H1 (cell line): ENCODE results near the gene CAP2. TPM values are rescaled to one million over a fixed set of nuclear protein-coding genes. Genes with fewer than 3 reads are reported as not detected.

ENCODE experiments used
- EP300 ChIP-seq, 2 experiments: IDR thresholded peaks; 1 replicate in 1 of 2; 2 replicates in 1 of 2; pipeline ENCODE4 v1.6.1; 2011 to 2012; ENCODE audit warnings: low read depth in 2 of 2, low read length in 2 of 2, mild to moderate bottlenecking in 2 of 2, borderline replicate concordance in 1 of 2, inconsistent platforms in 1 of 2, moderate library complexity in 1 of 2
- HDAC2 ChIP-seq, 2 experiments: fragments of 300-600 bp in 1 of 2; sonication (generic) in 1 of 2; IDR thresholded peaks; 2 replicates each; pipeline ENCODE4 v1.6.1; 2011 to 2012; ENCODE audit warnings: low read depth in 2 of 2, low read length in 2 of 2, mild to moderate bottlenecking in 2 of 2, moderate library complexity in 2 of 2, borderline replicate concordance in 1 of 2, inconsistent platforms in 1 of 2
- RXRA ChIP-seq: IDR thresholded peaks from 2 replicates; pipeline ENCODE4 v1.6.1; 2011; ENCODE audit warnings: low read depth, mild to moderate bottlenecking, low read length, moderate library complexity; ENCODE audit not compliant: insufficient read depth
- ZNF274 ChIP-seq: IDR thresholded peaks from 2 replicates; pipeline ENCODE4 v1.7.0; 2012; ENCODE audit warnings: low read length, borderline replicate concordance; ENCODE audit errors: extremely low read depth
- polyA plus RNA-seq, 7 experiments: library from polyadenylated mRNA; depleted of rRNA in 3 of 7; stranded (reverse) in 5 of 7; unstranded in 2 of 7; fragments of >200 nt in 5 of 7; fragments of 200-250 nt in 2 of 7; gene quantifications; 1 replicate in 5 of 7; 2 replicates in 1 of 7; 4 replicates in 1 of 7; pipeline versions ENCODE4 v1.2.1 to v1.2.3, GENCODE V29; 2011 to 2013; ENCODE audit warnings: missing spikeins in 2 of 7, mixed read lengths in 2 of 7
- total RNA-seq: library from RNA; stranded (reverse); fragmentation: NEBNext Ultra II Directional; extraction: Animal tissue kit (Norgen Biotek cat#: 25700); gene quantifications from 2 replicates; pipeline ENCODE4 v1.2.1, GENCODE V29; 2021
- TF ChIP-seq, protein P1 (sequence below): fragments of 300-600 bp; sonication (generic); IDR thresholded peaks from 2 replicates; pipeline ENCODE4 v1.7.1; 2012; ENCODE audit warnings: low read length, moderate library complexity, mild to moderate bottlenecking, inconsistent platforms; ENCODE audit not compliant: insufficient replicate concordance

CAP2 gene
- total and polyA plus RNA-seq, 2 of the 8 experiments (the other 6 are each of a cell fraction or from before 2014, with no cell fraction given) = 7.2 to 10.0 TPM

DNA sequence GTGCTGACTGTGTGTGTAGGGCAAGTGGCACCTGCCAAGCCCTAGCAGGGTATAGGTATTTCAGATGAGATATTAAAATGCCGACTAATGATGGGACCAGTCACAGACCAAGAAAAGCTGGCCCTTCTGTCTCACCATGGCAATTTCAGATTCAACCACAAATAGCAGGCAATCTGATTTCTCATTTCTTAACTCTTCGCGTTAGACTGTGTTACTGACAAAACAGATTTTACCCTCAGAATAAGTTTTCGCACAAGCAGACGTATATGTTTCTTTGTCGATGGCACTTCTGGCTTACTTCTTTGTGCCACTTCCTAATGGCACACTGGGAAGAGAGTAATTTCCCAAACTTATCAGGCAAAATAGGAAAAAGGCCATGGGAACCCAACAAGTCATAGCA is 58.7 kb downstream of the CAP2 start (continued):
- TF ChIP-seq RXRA (no peak), ZNF274 (no peak), EP300 (IDR thresholded peaks at IDR 0.05; ENCODE audit: borderline replicate concordance in 1 of 2, low read depth in 2 of 2, low read length in 2 of 2) (no peak), HDAC2 (IDR thresholded peaks at IDR 0.05; ENCODE audit: borderline replicate concordance in 1 of 2, low read depth in 2 of 2, low read length in 2 of 2) (no peak)
- TF ChIP-seq, protein P1, sequence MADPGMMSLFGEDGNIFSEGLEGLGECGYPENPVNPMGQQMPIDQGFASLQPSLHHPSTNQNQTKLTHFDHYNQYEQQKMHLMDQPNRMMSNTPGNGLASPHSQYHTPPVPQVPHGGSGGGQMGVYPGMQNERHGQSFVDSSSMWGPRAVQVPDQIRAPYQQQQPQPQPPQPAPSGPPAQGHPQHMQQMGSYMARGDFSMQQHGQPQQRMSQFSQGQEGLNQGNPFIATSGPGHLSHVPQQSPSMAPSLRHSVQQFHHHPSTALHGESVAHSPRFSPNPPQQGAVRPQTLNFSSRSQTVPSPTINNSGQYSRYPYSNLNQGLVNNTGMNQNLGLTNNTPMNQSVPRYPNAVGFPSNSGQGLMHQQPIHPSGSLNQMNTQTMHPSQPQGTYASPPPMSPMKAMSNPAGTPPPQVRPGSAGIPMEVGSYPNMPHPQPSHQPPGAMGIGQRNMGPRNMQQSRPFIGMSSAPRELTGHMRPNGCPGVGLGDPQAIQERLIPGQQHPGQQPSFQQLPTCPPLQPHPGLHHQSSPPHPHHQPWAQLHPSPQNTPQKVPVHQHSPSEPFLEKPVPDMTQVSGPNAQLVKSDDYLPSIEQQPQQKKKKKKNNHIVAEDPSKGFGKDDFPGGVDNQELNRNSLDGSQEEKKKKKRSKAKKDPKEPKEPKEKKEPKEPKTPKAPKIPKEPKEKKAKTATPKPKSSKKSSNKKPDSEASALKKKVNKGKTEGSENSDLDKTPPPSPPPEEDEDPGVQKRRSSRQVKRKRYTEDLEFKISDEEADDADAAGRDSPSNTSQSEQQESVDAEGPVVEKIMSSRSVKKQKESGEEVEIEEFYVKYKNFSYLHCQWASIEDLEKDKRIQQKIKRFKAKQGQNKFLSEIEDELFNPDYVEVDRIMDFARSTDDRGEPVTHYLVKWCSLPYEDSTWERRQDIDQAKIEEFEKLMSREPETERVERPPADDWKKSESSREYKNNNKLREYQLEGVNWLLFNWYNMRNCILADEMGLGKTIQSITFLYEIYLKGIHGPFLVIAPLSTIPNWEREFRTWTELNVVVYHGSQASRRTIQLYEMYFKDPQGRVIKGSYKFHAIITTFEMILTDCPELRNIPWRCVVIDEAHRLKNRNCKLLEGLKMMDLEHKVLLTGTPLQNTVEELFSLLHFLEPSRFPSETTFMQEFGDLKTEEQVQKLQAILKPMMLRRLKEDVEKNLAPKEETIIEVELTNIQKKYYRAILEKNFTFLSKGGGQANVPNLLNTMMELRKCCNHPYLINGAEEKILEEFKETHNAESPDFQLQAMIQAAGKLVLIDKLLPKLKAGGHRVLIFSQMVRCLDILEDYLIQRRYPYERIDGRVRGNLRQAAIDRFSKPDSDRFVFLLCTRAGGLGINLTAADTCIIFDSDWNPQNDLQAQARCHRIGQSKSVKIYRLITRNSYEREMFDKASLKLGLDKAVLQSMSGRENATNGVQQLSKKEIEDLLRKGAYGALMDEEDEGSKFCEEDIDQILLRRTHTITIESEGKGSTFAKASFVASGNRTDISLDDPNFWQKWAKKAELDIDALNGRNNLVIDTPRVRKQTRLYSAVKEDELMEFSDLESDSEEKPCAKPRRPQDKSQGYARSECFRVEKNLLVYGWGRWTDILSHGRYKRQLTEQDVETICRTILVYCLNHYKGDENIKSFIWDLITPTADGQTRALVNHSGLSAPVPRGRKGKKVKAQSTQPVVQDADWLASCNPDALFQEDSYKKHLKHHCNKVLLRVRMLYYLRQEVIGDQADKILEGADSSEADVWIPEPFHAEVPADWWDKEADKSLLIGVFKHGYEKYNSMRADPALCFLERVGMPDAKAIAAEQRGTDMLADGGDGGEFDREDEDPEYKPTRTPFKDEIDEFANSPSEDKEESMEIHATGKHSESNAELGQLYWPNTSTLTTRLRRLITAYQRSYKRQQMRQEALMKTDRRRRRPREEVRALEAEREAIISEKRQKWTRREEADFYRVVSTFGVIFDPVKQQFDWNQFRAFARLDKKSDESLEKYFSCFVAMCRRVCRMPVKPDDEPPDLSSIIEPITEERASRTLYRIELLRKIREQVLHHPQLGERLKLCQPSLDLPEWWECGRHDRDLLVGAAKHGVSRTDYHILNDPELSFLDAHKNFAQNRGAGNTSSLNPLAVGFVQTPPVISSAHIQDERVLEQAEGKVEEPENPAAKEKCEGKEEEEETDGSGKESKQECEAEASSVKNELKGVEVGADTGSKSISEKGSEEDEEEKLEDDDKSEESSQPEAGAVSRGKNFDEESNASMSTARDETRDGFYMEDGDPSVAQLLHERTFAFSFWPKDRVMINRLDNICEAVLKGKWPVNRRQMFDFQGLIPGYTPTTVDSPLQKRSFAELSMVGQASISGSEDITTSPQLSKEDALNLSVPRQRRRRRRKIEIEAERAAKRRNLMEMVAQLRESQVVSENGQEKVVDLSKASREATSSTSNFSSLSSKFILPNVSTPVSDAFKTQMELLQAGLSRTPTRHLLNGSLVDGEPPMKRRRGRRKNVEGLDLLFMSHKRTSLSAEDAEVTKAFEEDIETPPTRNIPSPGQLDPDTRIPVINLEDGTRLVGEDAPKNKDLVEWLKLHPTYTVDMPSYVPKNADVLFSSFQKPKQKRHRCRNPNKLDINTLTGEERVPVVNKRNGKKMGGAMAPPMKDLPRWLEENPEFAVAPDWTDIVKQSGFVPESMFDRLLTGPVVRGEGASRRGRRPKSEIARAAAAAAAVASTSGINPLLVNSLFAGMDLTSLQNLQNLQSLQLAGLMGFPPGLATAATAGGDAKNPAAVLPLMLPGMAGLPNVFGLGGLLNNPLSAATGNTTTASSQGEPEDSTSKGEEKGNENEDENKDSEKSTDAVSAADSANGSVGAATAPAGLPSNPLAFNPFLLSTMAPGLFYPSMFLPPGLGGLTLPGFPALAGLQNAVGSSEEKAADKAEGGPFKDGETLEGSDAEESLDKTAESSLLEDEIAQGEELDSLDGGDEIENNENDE = no peak
